ENCODE measurements around the gene TRAF7.
"Not testable (repeated sequence)": the region's sequence is repeated elsewhere in the genome, so short reads cannot be mapped to it uniquely, and the experiment has no call there.

Gene TRAF7

DNA sequence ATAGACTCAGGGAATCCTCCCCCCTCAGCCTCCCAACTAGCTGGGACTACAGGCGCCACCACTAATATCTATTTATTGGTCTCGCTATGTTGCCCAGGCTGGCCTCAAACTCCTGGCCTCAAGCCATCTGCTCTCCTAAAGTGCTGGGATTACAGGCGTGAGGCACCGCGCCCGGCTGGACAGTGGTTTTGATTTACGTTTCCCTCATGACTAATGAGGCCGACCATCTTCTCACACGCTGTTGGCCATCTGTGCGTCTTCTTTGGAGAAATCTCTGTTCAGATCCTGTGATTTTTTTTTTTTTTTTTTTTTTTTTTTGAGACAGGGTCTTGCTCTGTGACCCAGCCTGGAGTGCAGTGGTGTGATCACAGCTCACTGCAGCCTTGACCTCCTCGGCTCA, 26.3 kb upstream of the TRAF7 start:
- not testable (repeated sequence) for H4K12ac ChIP-seq (ENCODE audit: low read depth, low read length); H3K36me3 ChIP-seq (ENCODE audit: control insufficient read depth in 1 of 2, insufficient read depth in 2 of 2, low read length in 2 of 2); H2AFZ ChIP-seq (ENCODE audit: insufficient read depth, low read length, poor library complexity); H3K14ac ChIP-seq (ENCODE audit: low read length); H2AK5ac ChIP-seq (ENCODE audit: low read length); H3K79me2 ChIP-seq (ENCODE audit: control insufficient read depth, insufficient read depth, low read length, poor library complexity); H3K9ac ChIP-seq (ENCODE audit: low read length); H3K4me2 ChIP-seq (ENCODE audit: low read length); H2BK120ac ChIP-seq (ENCODE audit: insufficient read depth, low read length, poor library complexity); H2BK5ac ChIP-seq (ENCODE audit: low read depth, low read length, poor library complexity); H3K23ac ChIP-seq (ENCODE audit: low read length); H3K27ac ChIP-seq (ENCODE audit: low read depth, low read length); DNase-seq; H3K9me3 ChIP-seq (ENCODE audit: insufficient read depth, low read depth, low read length); H3K27me3 ChIP-seq (ENCODE audit: insufficient read depth, low read length); H3K18ac ChIP-seq (ENCODE audit: low read length); H4K8ac ChIP-seq (ENCODE audit: low read depth, low read length); H3K4me3 ChIP-seq (ENCODE audit: low read depth, low read length); H2BK12ac ChIP-seq (ENCODE audit: low read length); H3K4ac ChIP-seq (ENCODE audit: low read depth, low read length); H4K91ac ChIP-seq (ENCODE audit: low read depth, low read length)
- Histone ChIP-seq H3K79me1 (ENCODE audit: low read length) (peaks cover 21% of the 10 kb centered on the region), H3K4me1 (ENCODE audit: control insufficient read depth in 1 of 2, insufficient read depth in 2 of 2, low read length in 2 of 2) (peaks cover 25 to 28% of the 10 kb centered on the region in 2 experiments)
- no CpG with 5 or more reads among the region's 11 CpGs for WGBS (ENCODE audit: extremely low coverage, insufficient coverage, insufficient read length)

DNA sequence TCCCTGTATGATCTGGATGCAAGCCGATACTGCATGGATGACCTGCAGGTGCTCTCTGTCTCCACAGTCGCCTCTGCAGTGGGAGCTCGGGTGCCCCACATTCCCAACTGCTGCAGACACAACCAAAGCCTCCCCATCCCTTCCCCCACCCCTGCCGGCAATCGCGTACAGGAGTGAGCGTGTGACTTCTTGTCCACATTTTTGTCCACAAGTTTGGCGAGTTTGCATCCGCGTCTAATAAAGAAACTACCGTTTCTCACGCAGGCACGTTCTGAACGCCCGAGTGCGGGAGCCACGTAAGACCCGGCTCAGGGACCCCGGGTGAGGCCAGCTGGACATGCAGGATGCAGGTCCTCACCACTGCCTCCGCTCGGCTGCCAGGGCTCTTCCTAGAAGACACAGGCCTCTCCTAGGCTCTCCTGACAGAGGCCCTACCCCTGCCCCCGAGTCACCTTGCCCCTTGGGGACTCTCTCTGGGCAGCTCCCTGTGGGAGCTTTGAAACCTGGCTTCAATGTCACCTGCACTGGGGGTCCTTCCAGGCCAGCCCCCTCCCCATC, 25.6 kb upstream of the TRAF7 start:
- H3K9ac ChIP-seq (ENCODE audit: low read length); H4K91ac ChIP-seq (ENCODE audit: low read depth, low read length); H3K23ac ChIP-seq (ENCODE audit: low read length); H3K18ac ChIP-seq (ENCODE audit: low read length); H3K14ac ChIP-seq (ENCODE audit: low read length); H3K4me3 ChIP-seq (ENCODE audit: low read depth, low read length); H2AK5ac ChIP-seq (ENCODE audit: low read length); H3K79me2 ChIP-seq (ENCODE audit: control insufficient read depth, insufficient read depth, low read length, poor library complexity); H3K36me3 ChIP-seq (ENCODE audit: control insufficient read depth in 1 of 2, insufficient read depth in 2 of 2, low read length in 2 of 2); H3K27me3 ChIP-seq (ENCODE audit: insufficient read depth, low read length); H2BK5ac ChIP-seq (ENCODE audit: low read depth, low read length, poor library complexity); H3K4me2 ChIP-seq (ENCODE audit: low read length); H3K4ac ChIP-seq (ENCODE audit: low read depth, low read length); H3K27ac ChIP-seq (ENCODE audit: low read depth, low read length); H4K8ac ChIP-seq (ENCODE audit: low read depth, low read length); DNase-seq; H3K9me3 ChIP-seq (ENCODE audit: insufficient read depth, low read depth, low read length); H2BK120ac ChIP-seq (ENCODE audit: insufficient read depth, low read length, poor library complexity); H2AFZ ChIP-seq (ENCODE audit: insufficient read depth, low read length, poor library complexity); H4K12ac ChIP-seq (ENCODE audit: low read depth, low read length); H2BK12ac ChIP-seq (ENCODE audit: low read length): not testable (repeated sequence)
- Histone ChIP-seq H3K4me1 (ENCODE audit: control insufficient read depth in 1 of 2, insufficient read depth in 2 of 2, low read length in 2 of 2) (peaks cover 19 to 21% of the 10 kb centered on the region in 2 experiments), H3K79me1 (ENCODE audit: low read length) (peaks cover 14% of the 10 kb centered on the region)
- no CpG with 5 or more reads among the region's 22 CpGs for WGBS (ENCODE audit: extremely low coverage, insufficient coverage, insufficient read length)

DNA sequence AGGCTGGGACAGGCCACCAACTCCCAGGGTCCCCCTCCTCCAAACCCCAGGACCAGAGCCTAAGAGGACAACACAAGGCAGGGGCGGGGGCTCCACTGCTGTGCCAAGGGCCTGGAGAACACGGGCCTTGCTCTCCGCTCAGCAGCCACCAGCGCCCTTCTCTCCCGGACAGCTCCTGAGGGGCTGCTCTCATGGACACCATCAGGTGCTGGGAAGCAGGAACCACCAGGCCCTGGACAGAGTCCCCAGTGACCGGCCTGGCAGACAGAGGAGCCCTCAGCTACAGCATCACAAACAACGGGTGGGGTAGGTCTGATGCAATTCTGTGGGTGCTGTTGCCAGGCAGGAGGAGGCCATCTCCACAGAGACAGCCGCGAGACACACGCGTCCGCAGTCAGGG, 21.8 kb upstream of the TRAF7 start:
- not testable (repeated sequence) for H3K4ac ChIP-seq (ENCODE audit: low read depth, low read length); H4K12ac ChIP-seq (ENCODE audit: low read depth, low read length); H3K9ac ChIP-seq (ENCODE audit: low read length); H2AFZ ChIP-seq (ENCODE audit: insufficient read depth, low read length, poor library complexity); H3K4me1 ChIP-seq (ENCODE audit: control insufficient read depth in 1 of 2, insufficient read depth in 2 of 2, low read length in 2 of 2); H4K8ac ChIP-seq (ENCODE audit: low read depth, low read length); DNase-seq; H3K18ac ChIP-seq (ENCODE audit: low read length); H3K4me2 ChIP-seq (ENCODE audit: low read length); H3K79me2 ChIP-seq (ENCODE audit: control insufficient read depth, insufficient read depth, low read length, poor library complexity); H2BK120ac ChIP-seq (ENCODE audit: insufficient read depth, low read length, poor library complexity); H3K79me1 ChIP-seq (ENCODE audit: low read length); H3K9me3 ChIP-seq (ENCODE audit: insufficient read depth, low read depth, low read length); H2BK5ac ChIP-seq (ENCODE audit: low read depth, low read length, poor library complexity); H3K36me3 ChIP-seq (ENCODE audit: control insufficient read depth in 1 of 2, insufficient read depth in 2 of 2, low read length in 2 of 2); H3K4me3 ChIP-seq (ENCODE audit: low read depth, low read length); H3K27ac ChIP-seq (ENCODE audit: low read depth, low read length); H3K23ac ChIP-seq (ENCODE audit: low read length); H3K27me3 ChIP-seq (ENCODE audit: insufficient read depth, low read length); H2AK5ac ChIP-seq (ENCODE audit: low read length); H3K14ac ChIP-seq (ENCODE audit: low read length); H2BK12ac ChIP-seq (ENCODE audit: low read length); H4K91ac ChIP-seq (ENCODE audit: low read depth, low read length)
- no CpG with 5 or more reads among the region's 12 CpGs for WGBS (ENCODE audit: extremely low coverage, insufficient coverage, insufficient read length)

DNA sequence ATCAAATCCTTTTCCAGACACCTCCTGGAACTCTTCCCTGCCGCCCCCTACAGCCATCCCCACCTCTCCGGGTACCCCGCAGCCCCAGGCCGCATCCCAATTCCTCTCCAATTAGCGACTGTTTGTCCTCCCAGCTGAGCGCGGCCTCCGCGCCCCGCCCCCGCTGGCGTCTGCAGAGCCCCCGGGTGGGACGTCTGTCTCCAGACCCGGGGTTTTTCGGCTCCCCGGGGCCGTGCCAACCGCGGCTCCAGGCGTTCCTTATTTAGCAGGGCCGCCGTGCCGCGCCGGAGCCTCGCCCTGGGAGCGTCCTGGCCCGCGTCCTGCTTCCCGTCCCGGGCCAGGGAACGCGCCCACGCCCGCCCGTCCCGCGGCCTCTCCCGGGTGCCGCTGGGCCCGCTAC, 20.5 kb upstream of the TRAF7 start:
- not testable (repeated sequence) for H3K14ac ChIP-seq (ENCODE audit: low read length); H3K79me1 ChIP-seq (ENCODE audit: low read length); H3K4me1 ChIP-seq (ENCODE audit: control insufficient read depth in 1 of 2, insufficient read depth in 2 of 2, low read length in 2 of 2); H3K36me3 ChIP-seq (ENCODE audit: control insufficient read depth in 1 of 2, insufficient read depth in 2 of 2, low read length in 2 of 2); H4K8ac ChIP-seq (ENCODE audit: low read depth, low read length); H2AK5ac ChIP-seq (ENCODE audit: low read length); H2AFZ ChIP-seq (ENCODE audit: insufficient read depth, low read length, poor library complexity); H4K12ac ChIP-seq (ENCODE audit: low read depth, low read length); H3K27ac ChIP-seq (ENCODE audit: low read depth, low read length); H2BK120ac ChIP-seq (ENCODE audit: insufficient read depth, low read length, poor library complexity); DNase-seq; H3K27me3 ChIP-seq (ENCODE audit: insufficient read depth, low read length); H3K9ac ChIP-seq (ENCODE audit: low read length); H3K23ac ChIP-seq (ENCODE audit: low read length); H2BK5ac ChIP-seq (ENCODE audit: low read depth, low read length, poor library complexity); H3K9me3 ChIP-seq (ENCODE audit: insufficient read depth, low read depth, low read length); H3K4ac ChIP-seq (ENCODE audit: low read depth, low read length); H2BK12ac ChIP-seq (ENCODE audit: low read length); H3K18ac ChIP-seq (ENCODE audit: low read length); H3K79me2 ChIP-seq (ENCODE audit: control insufficient read depth, insufficient read depth, low read length, poor library complexity)
- H4K91ac ChIP-seq (ENCODE audit: low read depth, low read length): peak overlapping the region; percentile 24
- H3K4me3 ChIP-seq (ENCODE audit: low read depth, low read length): peak overlapping the region; percentile 68
- H3K4me2 ChIP-seq (ENCODE audit: low read length): peak overlapping the region; percentile 64
- no CpG with 5 or more reads among the region's 42 CpGs for WGBS (ENCODE audit: extremely low coverage, insufficient coverage, insufficient read length)
